AG10803 (cell line): ENCODE results near the gene PSEN2.
A peak's percentile ranks its signal among the peaks of the same experiment; 100 is the strongest.

ENCODE experiments used
- DNase-seq: peaks from one replicate; pipeline ENCODE4 v3.0.0; 2010; ENCODE audit warnings: low read depth
- H3K4me3 ChIP-seq: 2 replicates; pipeline ENCODE4 v1.5.1; 2011; ENCODE audit warnings: mild to moderate bottlenecking, low read length, control low read depth
- TF ChIP-seq, protein P1 (sequence below): conservative IDR thresholded peaks from 2 replicates; pipeline ENCODE4 v1.5.1; 2011; ENCODE audit warnings: mild to moderate bottlenecking, low read length, control low read depth, inconsistent platforms

The PSEN2 gene

DNA sequence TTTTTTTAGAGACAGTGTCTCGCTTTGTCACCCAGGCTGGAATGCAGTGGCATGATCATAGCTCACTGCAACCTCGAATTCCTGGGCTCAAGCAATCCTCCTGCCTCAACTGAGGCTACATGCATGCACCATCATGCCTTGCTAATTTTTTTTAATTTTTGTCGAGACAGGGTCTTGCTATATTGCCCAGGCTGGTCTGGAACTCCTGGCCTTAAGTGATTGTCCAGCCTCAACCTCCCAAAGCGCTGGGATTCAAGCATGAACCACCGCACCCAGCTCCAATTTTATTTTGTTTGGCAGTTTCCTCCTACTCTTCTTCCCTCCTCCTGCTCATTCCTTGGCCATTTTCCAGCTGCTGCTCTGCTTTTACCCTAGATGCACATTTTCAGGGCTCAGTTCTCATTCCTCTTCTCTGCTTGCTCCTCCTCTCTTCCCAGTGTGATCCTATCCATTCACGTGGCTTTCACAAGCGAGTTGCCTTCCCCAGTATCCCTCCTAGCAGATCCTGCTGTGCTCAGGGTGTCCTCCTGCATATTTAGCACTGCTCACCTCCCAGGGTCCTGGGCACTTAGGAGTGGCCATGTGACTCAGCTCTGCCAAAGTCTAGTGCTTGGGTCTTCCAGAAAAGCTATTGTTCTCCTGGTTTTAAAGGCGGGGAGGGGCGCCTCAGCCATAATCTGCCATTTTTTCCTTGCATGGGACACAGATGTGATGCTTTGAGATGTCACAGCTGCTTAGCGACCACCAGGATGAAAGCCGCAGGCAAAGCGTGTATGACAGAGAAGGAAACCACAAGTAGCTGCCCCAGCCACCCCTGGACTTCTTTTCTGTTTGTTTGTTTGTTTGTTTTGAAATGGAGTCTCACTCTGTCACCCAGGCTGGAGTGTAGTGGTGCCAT lies 33.7 kb downstream of the PSEN2 start:
- no peak overlapping the region for H3K4me3 ChIP-seq
- DNase-seq = peak; percentile 51
- TF ChIP-seq, protein P1, sequence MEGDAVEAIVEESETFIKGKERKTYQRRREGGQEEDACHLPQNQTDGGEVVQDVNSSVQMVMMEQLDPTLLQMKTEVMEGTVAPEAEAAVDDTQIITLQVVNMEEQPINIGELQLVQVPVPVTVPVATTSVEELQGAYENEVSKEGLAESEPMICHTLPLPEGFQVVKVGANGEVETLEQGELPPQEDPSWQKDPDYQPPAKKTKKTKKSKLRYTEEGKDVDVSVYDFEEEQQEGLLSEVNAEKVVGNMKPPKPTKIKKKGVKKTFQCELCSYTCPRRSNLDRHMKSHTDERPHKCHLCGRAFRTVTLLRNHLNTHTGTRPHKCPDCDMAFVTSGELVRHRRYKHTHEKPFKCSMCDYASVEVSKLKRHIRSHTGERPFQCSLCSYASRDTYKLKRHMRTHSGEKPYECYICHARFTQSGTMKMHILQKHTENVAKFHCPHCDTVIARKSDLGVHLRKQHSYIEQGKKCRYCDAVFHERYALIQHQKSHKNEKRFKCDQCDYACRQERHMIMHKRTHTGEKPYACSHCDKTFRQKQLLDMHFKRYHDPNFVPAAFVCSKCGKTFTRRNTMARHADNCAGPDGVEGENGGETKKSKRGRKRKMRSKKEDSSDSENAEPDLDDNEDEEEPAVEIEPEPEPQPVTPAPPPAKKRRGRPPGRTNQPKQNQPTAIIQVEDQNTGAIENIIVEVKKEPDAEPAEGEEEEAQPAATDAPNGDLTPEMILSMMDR = no peak

DNA sequence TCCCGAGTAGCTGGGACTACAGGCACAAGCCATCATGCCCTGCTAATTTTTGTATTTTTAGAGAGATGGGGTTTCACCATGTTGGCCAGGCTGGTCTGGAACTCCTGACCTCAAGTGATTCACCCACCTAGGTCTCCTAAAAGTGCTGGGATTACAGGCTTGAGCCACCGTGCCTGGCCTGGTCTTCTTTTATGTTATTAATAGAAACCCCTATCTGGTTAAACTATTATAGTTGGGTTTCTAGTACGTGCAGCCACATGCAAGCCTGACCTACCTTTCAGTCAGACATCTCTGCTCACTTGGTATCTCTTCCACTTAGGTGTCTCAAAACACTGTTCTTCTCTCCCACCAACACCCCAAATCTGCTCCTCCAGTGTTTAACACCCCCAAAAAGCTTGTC lies 34.4 kb downstream of the PSEN2 start:
- TF ChIP-seq, protein P1 = no peak
- no peak for DNase-seq
- H3K4me3 ChIP-seq = no peak overlapping the region

- no peak for DNase-seq
- no peak overlapping the region for H3K4me3 ChIP-seq
- TF ChIP-seq, protein P1 = no peak
Observed at GRCh38 chr1:226908419-226908818, 38.0 kb downstream of the PSEN2 start.

- TF ChIP-seq, protein P1 = no peak
- no peak for DNase-seq
- no peak overlapping the region for H3K4me3 ChIP-seq
Observed at GRCh38 chr1:226908913-226909312, 38.5 kb downstream of the PSEN2 start.

DNA sequence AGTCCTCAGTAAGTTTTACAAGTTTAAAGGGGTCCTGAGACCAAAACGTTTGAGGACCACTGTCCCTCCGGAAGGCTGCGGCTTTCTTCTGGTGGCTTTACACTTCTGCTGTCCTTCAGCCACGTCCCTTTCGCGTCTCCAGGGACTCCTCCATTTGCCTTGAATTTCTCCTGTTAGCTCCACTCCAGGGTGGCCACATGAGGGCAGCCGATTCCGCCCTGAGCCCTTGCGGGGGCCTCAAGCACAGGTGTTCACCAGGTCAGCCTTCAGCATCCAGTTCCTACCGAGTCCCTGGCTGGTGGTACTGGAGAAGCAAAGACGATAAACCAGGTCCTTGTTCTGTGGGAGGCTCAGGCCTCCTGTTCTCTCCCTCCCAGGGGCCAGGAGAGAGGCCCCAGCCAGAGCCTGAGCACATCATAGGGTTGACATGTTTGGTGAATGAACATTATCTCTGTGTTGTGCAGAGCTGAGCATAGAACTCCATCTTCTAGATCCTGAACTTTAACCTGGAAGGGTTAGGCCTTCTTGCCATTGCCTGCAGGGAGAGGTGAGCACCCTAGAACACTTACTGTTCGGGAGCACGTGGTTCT lies 42.3 kb downstream of the PSEN2 start:
- H3K4me3 ChIP-seq = no peak overlapping the region
- TF ChIP-seq, protein P1 = peak; percentile 39
- no peak for DNase-seq

GRCh38 chr1:226915672-226915995 lies 45.2 kb downstream of the PSEN2 start:
- TF ChIP-seq, protein P1 = no peak
- no peak overlapping the region for H3K4me3 ChIP-seq
- DNase-seq = no peak

GRCh38 chr1:226916497-226916896 lies 46.1 kb downstream of the PSEN2 start:
- DNase-seq = no peak
- TF ChIP-seq, protein P1 = no peak
- H3K4me3 ChIP-seq = no peak overlapping the region
